Activated CD8-positive, alpha-beta T cell treated with anti-CD3 and anti-CD28 coated beads, Interleukin-2, amount 10 ng/mL, durations not matched to agents 7 days and 5 days (primary cell): ENCODE data around the gene CCNO. TPM values are rescaled to one million over a fixed set of nuclear protein-coding genes. Genes with fewer than 3 reads are reported as not detected.

Experiments
- ATAC-seq: fragments of 150-1000 bp; cut with Tn5 transposase; one replicate; pipeline ENCODE4 v1.10.0; 2021; ENCODE audit warnings: moderate library complexity
- CTCF ChIA-PET: fragments of 350-600 bp; sonication (Branson Sonifier 250); formaldehyde crosslinking; loops from one replicate; lab custom pipeline; 2021; ENCODE audit warnings: antibody characterized with exemption; lab: Charles Lee
- POLR2A ChIA-PET: fragments of 350-600 bp; sonication (Branson Sonifier 250); formaldehyde crosslinking; loops from one replicate; lab custom pipeline; 2021; ENCODE audit warnings: antibody characterized with exemption; lab: Charles Lee
- DNase-seq: peaks from one replicate; pipeline ENCODE4 v3.0.0-alpha.2; 2020
- H3K27ac Mint-ChIP-seq: one replicate; pipeline ENCODE4 v1.8.0; 2021; ENCODE audit warnings: mild to moderate bottlenecking, mixed read lengths
- H3K27me3 Mint-ChIP-seq: one replicate; pipeline ENCODE4 v1.8.0; 2021; ENCODE audit warnings: low read depth, mixed read lengths
- H3K36me3 Mint-ChIP-seq: one replicate; pipeline ENCODE4 v1.8.0; 2021; ENCODE audit warnings: low read depth, mixed read lengths
- H3K4me1 Mint-ChIP-seq: one replicate; pipeline ENCODE4 v1.8.0; 2021; ENCODE audit warnings: low read depth, mixed read lengths
- H3K4me3 Mint-ChIP-seq: one replicate; pipeline ENCODE4 v1.8.0; 2021; ENCODE audit warnings: mild to moderate bottlenecking, mixed read lengths
- H3K9me3 Mint-ChIP-seq: one replicate; pipeline ENCODE4 v1.8.0; 2022; ENCODE audit warnings: mixed read lengths; ENCODE audit not compliant: insufficient read depth
- total RNA-seq, 2 experiments: library from RNA; stranded (reverse); gene quantifications; one replicate each; pipeline ENCODE4 v1.2.3, GENCODE V29; 2021

Gene CCNO
- total RNA-seq, 2 experiments from 2014 or later, result not detected

- Mint-ChIP-seq H3K27ac (no peak overlapping the region), H3K9me3 (no peaks in the 10 kb centered on the region), H3K36me3 (peaks cover 2% of the 10 kb centered on the region), H3K4me1 (peaks cover 30% of the 10 kb centered on the region), H3K4me3 (peak overlapping the region; percentile 23), H3K27me3 (peaks cover 75% of the 10 kb centered on the region)
- ChIA-PET CTCF (interaction anchor here (1.4 kb wide), 2 partner anchors 9 to 10 kb away, joined by 3 to 5 read pairs; no protein-coding TSS in a partner anchor), POLR2A (no interaction called here)
- no peak for ATAC-seq
- peak; percentile 20 for DNase-seq
Observed at GRCh38 chr5:55222092-55222984, 11.1 kb downstream of the CCNO start.

GRCh38 chr5:55220433-55221185 is 12.8 kb downstream of the CCNO start:
- Mint-ChIP-seq H3K9me3 (no peaks in the 10 kb centered on the region), H3K27ac (no peak overlapping the region), H3K36me3 (peaks cover 2% of the 10 kb centered on the region), H3K27me3 (peaks cover 66% of the 10 kb centered on the region), H3K4me3 (peak overlapping the region; percentile 69), H3K4me1 (peaks cover 24% of the 10 kb centered on the region)
- ChIA-PET CTCF (interaction anchor here (0.7 kb wide), 2 partner anchors 33 to 61 kb away, joined by 3 read pairs; partner anchors contain the start of gene GPX8), POLR2A (interaction anchor here (1.4 kb wide), 1 partner anchor 12 kb away, joined by 4 read pairs; no protein-coding TSS in a partner anchor)
- ATAC-seq (peak; percentile 49), DNase-seq (peak; percentile 27)

- Mint-ChIP-seq H3K27ac (no peak overlapping the region), H3K4me3 (peak overlapping the region; percentile 69), H3K27me3 (peaks cover 60% of the 10 kb centered on the region), H3K36me3 (peaks cover 2% of the 10 kb centered on the region), H3K4me1 (peaks cover 24% of the 10 kb centered on the region), H3K9me3 (no peaks in the 10 kb centered on the region)
- CTCF ChIA-PET, result interaction anchor here (0.7 kb wide), 1 partner anchor 32 kb away, joined by 3 read pairs; no protein-coding TSS in a partner anchor
- ATAC-seq (no peak), DNase-seq (no peak)
- POLR2A ChIA-PET, result no interaction called here
Observed at GRCh38 chr5:55219770-55220169, 13.6 kb downstream of the CCNO start.

GRCh38 chr5:55218967-55219366 is 14.4 kb downstream of the CCNO start:
- Mint-ChIP-seq H3K27ac (no peak overlapping the region), H3K4me1 (peaks cover 24% of the 10 kb centered on the region), H3K4me3 (no peak overlapping the region), H3K9me3 (no peaks in the 10 kb centered on the region), H3K27me3 (peaks cover 57% of the 10 kb centered on the region), H3K36me3 (peaks cover 2% of the 10 kb centered on the region)
- POLR2A ChIA-PET, result no interaction called here
- CTCF ChIA-PET, result interaction anchor here (0.9 kb wide), 1 partner anchor 47 kb away, joined by 5 read pairs; no protein-coding TSS in a partner anchor
- no peak for ATAC-seq
- DNase-seq, result no peak

- Mint-ChIP-seq H3K9me3 (no peaks in the 10 kb centered on the region), H3K36me3 (no peaks in the 10 kb centered on the region), H3K27me3 (peaks cover 26% of the 10 kb centered on the region), H3K4me1 (no peaks in the 10 kb centered on the region), H3K27ac (no peak overlapping the region), H3K4me3 (no peak overlapping the region)
- ATAC-seq (no peak), DNase-seq (no peak)
- ChIA-PET POLR2A (no interaction called here), CTCF (interaction anchor here (0.9 kb wide), 1 partner anchor 39 kb away, joined by 3 read pairs; no protein-coding TSS in a partner anchor)
Observed at GRCh38 chr5:55211184-55211874, 22.1 kb downstream of the CCNO start.

- ChIA-PET POLR2A (no interaction called here), CTCF (no interaction called here)
- DNase-seq (no peak), ATAC-seq (no peak)
- no peaks in the 10 kb centered on the region for H3K9me3 Mint-ChIP-seq
- no peaks in the 10 kb centered on the region for H3K4me1 Mint-ChIP-seq
- no peak overlapping the region for H3K4me3 Mint-ChIP-seq
- H3K27ac Mint-ChIP-seq, result no peak overlapping the region
- H3K36me3 Mint-ChIP-seq, result no peaks in the 10 kb centered on the region
- H3K27me3 Mint-ChIP-seq, result peaks cover 35% of the 10 kb centered on the region
Observed at GRCh38 chr5:55205001-55205400, 28.4 kb downstream of the CCNO start.

GRCh38 chr5:55191165-55191564 is 42.2 kb downstream of the CCNO start:
- no peaks in the 10 kb centered on the region for H3K9me3 Mint-ChIP-seq
- no peak for ATAC-seq
- ChIA-PET CTCF (no interaction called here), POLR2A (no interaction called here)
- H3K4me1 Mint-ChIP-seq, result no peaks in the 10 kb centered on the region
- no peak overlapping the region for H3K27ac Mint-ChIP-seq
- H3K27me3 Mint-ChIP-seq, result peaks cover 45% of the 10 kb centered on the region
- DNase-seq, result no peak
- no peaks in the 10 kb centered on the region for H3K36me3 Mint-ChIP-seq
- no peak overlapping the region for H3K4me3 Mint-ChIP-seq

- H3K36me3 Mint-ChIP-seq, result no peaks in the 10 kb centered on the region
- CTCF ChIA-PET, result interaction anchor here (1.1 to 2.5 kb wide), 3 partner anchors 10 to 17 kb away, joined by 4 to 8 read pairs (median 6); no protein-coding TSS in a partner anchor
- H3K27ac Mint-ChIP-seq, result no peak overlapping the region
- H3K4me1 Mint-ChIP-seq, result no peaks in the 10 kb centered on the region
- H3K9me3 Mint-ChIP-seq, result no peaks in the 10 kb centered on the region
- ATAC-seq (no peak), DNase-seq (no peak)
- H3K4me3 Mint-ChIP-seq, result no peak overlapping the region
- POLR2A ChIA-PET, result no interaction called here
- H3K27me3 Mint-ChIP-seq, result peaks cover 53% of the 10 kb centered on the region
Observed at GRCh38 chr5:55188656-55189540, 44.5 kb downstream of the CCNO start.

- Mint-ChIP-seq H3K4me3 (no peak overlapping the region), H3K9me3 (no peaks in the 10 kb centered on the region), H3K4me1 (no peaks in the 10 kb centered on the region), H3K36me3 (no peaks in the 10 kb centered on the region), H3K27ac (no peak overlapping the region), H3K27me3 (peaks cover 51% of the 10 kb centered on the region)
- ChIA-PET CTCF (interaction anchor here (0.6 to 2.5 kb wide), 6 partner anchors 8 to 33 kb away, joined by 3 to 8 read pairs (median 4); no protein-coding TSS in a partner anchor), POLR2A (interaction anchor here (1.1 kb wide), 1 partner anchor 50 kb away, joined by 3 read pairs; no protein-coding TSS in a partner anchor)
- ATAC-seq (no peak), DNase-seq (no peak)
Observed at GRCh38 chr5:55187370-55187769, 46.0 kb downstream of the CCNO start.
